Astrocyte (in vitro differentiated cells and primary cell): ENCODE results near the gene PYGL. TPM values are rescaled to one million over a fixed set of nuclear protein-coding genes. Genes with fewer than 3 reads are reported as not detected.

Experiments
- DNase-seq: peaks from one replicate; pipeline ENCODE4 v3.0.0-alpha.2; 2010; ENCODE audit warnings: low read depth
- FAIRE-seq: peaks from 2 replicates; lab custom pipeline; 2011; peaks lifted over from hg19 to GRCh38; lab: Jason Lieb, UNC
- H2AFZ ChIP-seq: 2 replicates; pipeline ENCODE4 v1.6.0; 2012; ENCODE audit warnings: low read depth, low read length, inconsistent platforms
- H3K27ac ChIP-seq: 2 replicates; pipeline ENCODE4 v1.5.1; 2011; ENCODE audit warnings: low read depth, low read length, inconsistent platforms
- H3K27me3 ChIP-seq: 2 replicates; pipeline ENCODE4 v1.6.0; 2011; ENCODE audit warnings: low read length, inconsistent platforms; ENCODE audit not compliant: insufficient read depth
- H3K36me3 ChIP-seq: 2 replicates; pipeline ENCODE4 v1.5.1; 2011; ENCODE audit warnings: low read length, inconsistent platforms; ENCODE audit not compliant: insufficient read depth
- H3K4me1 ChIP-seq: 2 replicates; pipeline ENCODE4 v1.5.1; 2011; ENCODE audit warnings: low read length, inconsistent platforms; ENCODE audit not compliant: insufficient read depth
- H3K4me2 ChIP-seq: 2 replicates; pipeline ENCODE4 v1.6.0; 2012; ENCODE audit warnings: low read length, inconsistent platforms
- H3K4me3 ChIP-seq: 2 replicates; pipeline ENCODE4 v1.5.1; 2011; ENCODE audit warnings: low read depth, mild to moderate bottlenecking, low read length, inconsistent platforms; ENCODE audit not compliant: insufficient read depth
- H3K79me2 ChIP-seq: 2 replicates; pipeline ENCODE4 v1.6.0; 2012; ENCODE audit warnings: mild to moderate bottlenecking, low read length, inconsistent platforms; ENCODE audit not compliant: insufficient read depth
- H3K9ac ChIP-seq: 2 replicates; pipeline ENCODE4 v1.6.0; 2012; ENCODE audit warnings: mild to moderate bottlenecking, low read length, inconsistent platforms
- H3K9me3 ChIP-seq: 2 replicates; pipeline ENCODE4 v1.5.1; 2012; ENCODE audit warnings: low read depth, mild to moderate bottlenecking, low read length, inconsistent platforms; ENCODE audit not compliant: insufficient read depth
- H4K20me1 ChIP-seq: 2 replicates; pipeline ENCODE4 v1.6.0; 2012; ENCODE audit warnings: low read length, inconsistent platforms; ENCODE audit not compliant: insufficient read depth
- H3K27ac Mint-ChIP-seq: one replicate; pipeline ENCODE4 v1.8.0; 2021; ENCODE audit warnings: mild to moderate bottlenecking, mixed read lengths; ENCODE audit not compliant: unreplicated experiment
- H3K27me3 Mint-ChIP-seq: one replicate; pipeline ENCODE4 v1.8.0; 2021; ENCODE audit warnings: low read depth, mixed read lengths; ENCODE audit not compliant: unreplicated experiment
- H3K36me3 Mint-ChIP-seq: one replicate; pipeline ENCODE4 v1.8.0; 2021; ENCODE audit warnings: low read depth, mixed read lengths; ENCODE audit not compliant: unreplicated experiment
- H3K4me1 Mint-ChIP-seq: one replicate; pipeline ENCODE4 v1.8.0; 2021; ENCODE audit warnings: low read depth, mixed read lengths; ENCODE audit not compliant: unreplicated experiment
- H3K4me3 Mint-ChIP-seq: one replicate; pipeline ENCODE4 v1.8.0; 2021; ENCODE audit warnings: mild to moderate bottlenecking, moderate library complexity, mixed read lengths; ENCODE audit not compliant: unreplicated experiment
- H3K9me3 Mint-ChIP-seq: one replicate; pipeline ENCODE4 v1.8.0; 2021; ENCODE audit warnings: mild to moderate bottlenecking, mixed read lengths; ENCODE audit not compliant: unreplicated experiment
- EZH2 ChIP-seq: IDR thresholded peaks from 2 replicates; pipeline ENCODE4 v1.6.1; 2012; ENCODE audit warnings: mild to moderate bottlenecking, low read length, inconsistent platforms; ENCODE audit not compliant: insufficient read depth
- total RNA-seq: library from RNA; stranded (reverse); gene quantifications from 2 replicates; pipeline ENCODE4 v1.2.1, GENCODE V29; 2021
- TF ChIP-seq, protein P1 (sequence below): IDR thresholded peaks from 2 replicates; pipeline ENCODE4 v1.5.1; 2011; ENCODE audit warnings: low read depth, mild to moderate bottlenecking, inconsistent platforms, low read length, moderate library complexity; ENCODE audit not compliant: insufficient read depth

PYGL gene
- total RNA-seq, 1 donor from 2014 or later = 97.6 TPM

GRCh38 chr14:50883827-50884197 is 60.5 kb downstream of the PYGL start:
- H3K9me3 Mint-ChIP-seq = no peaks in the 10 kb centered on the region
- peaks cover 15% of the 10 kb centered on the region for H3K27me3 ChIP-seq
- H3K27ac ChIP-seq = no peak overlapping the region
- H3K9ac ChIP-seq = no peak overlapping the region
- FAIRE-seq = no peak
- H3K4me1 Mint-ChIP-seq = peaks cover 2% of the 10 kb centered on the region
- no peak overlapping the region for H3K4me3 ChIP-seq
- no peaks in the 10 kb centered on the region for H4K20me1 ChIP-seq
- H2AFZ ChIP-seq = no peak overlapping the region
- no peaks in the 10 kb centered on the region for H3K79me2 ChIP-seq
- H3K4me2 ChIP-seq = no peak overlapping the region
- peaks cover 2% of the 10 kb centered on the region for H3K9me3 ChIP-seq
- H3K27ac Mint-ChIP-seq = no peak overlapping the region
- peaks cover 2% of the 10 kb centered on the region for H3K36me3 Mint-ChIP-seq
- no peaks in the 10 kb centered on the region for H3K36me3 ChIP-seq
- H3K4me1 ChIP-seq = no peaks in the 10 kb centered on the region
- no peak for DNase-seq
- peaks cover 11% of the 10 kb centered on the region for H3K27me3 Mint-ChIP-seq
- H3K4me3 Mint-ChIP-seq = no peak overlapping the region
- TF ChIP-seq, protein P1, sequence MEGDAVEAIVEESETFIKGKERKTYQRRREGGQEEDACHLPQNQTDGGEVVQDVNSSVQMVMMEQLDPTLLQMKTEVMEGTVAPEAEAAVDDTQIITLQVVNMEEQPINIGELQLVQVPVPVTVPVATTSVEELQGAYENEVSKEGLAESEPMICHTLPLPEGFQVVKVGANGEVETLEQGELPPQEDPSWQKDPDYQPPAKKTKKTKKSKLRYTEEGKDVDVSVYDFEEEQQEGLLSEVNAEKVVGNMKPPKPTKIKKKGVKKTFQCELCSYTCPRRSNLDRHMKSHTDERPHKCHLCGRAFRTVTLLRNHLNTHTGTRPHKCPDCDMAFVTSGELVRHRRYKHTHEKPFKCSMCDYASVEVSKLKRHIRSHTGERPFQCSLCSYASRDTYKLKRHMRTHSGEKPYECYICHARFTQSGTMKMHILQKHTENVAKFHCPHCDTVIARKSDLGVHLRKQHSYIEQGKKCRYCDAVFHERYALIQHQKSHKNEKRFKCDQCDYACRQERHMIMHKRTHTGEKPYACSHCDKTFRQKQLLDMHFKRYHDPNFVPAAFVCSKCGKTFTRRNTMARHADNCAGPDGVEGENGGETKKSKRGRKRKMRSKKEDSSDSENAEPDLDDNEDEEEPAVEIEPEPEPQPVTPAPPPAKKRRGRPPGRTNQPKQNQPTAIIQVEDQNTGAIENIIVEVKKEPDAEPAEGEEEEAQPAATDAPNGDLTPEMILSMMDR = no peak
- no peak for TF ChIP-seq EZH2

GRCh38 chr14:50882932-50883826 is 61.1 kb downstream of the PYGL start:
- no peak for FAIRE-seq
- H3K27ac Mint-ChIP-seq = no peak overlapping the region

GRCh38 chr14:50875359-50876070 is 68.8 kb downstream of the PYGL start:
- Mint-ChIP-seq H3K27me3 (peaks cover 49% of the 10 kb centered on the region), H3K27ac (no peak overlapping the region), H3K4me1 (peaks cover 9% of the 10 kb centered on the region), H3K36me3 (peaks cover 2% of the 10 kb centered on the region), H3K4me3 (no peak overlapping the region), H3K9me3 (peaks cover 4% of the 10 kb centered on the region)
- Histone ChIP-seq H3K9me3 (peaks cover 4% of the 10 kb centered on the region), H3K79me2 (no peaks in the 10 kb centered on the region), H3K9ac (no peak overlapping the region), H3K4me1 (no peaks in the 10 kb centered on the region), H3K4me3 (no peak overlapping the region), H3K27me3 (peaks cover 64% of the 10 kb centered on the region), H3K27ac (no peak overlapping the region), H3K4me2 (no peak overlapping the region), H3K36me3 (no peaks in the 10 kb centered on the region), H2AFZ (no peak overlapping the region), H4K20me1 (no peaks in the 10 kb centered on the region)
- FAIRE-seq = no peak
- DNase-seq = peak; percentile 32
- no peak for TF ChIP-seq EZH2
- TF ChIP-seq, protein P1 = no peak

More at GRCh38 chr14:50882932-50883826, 61.1 kb downstream of the PYGL start:
- no peak for DNase-seq
- no peak overlapping the region for H2AFZ ChIP-seq
- no peaks in the 10 kb centered on the region for H4K20me1 ChIP-seq
- Mint-ChIP-seq H3K4me1 (peaks cover 2% of the 10 kb centered on the region), H3K4me3 (no peak overlapping the region), H3K9me3 (no peaks in the 10 kb centered on the region), H3K27me3 (peaks cover 11% of the 10 kb centered on the region), H3K36me3 (peaks cover 2% of the 10 kb centered on the region)
- H3K9ac ChIP-seq = no peak overlapping the region
- no peaks in the 10 kb centered on the region for H3K36me3 ChIP-seq
- H3K4me2 ChIP-seq = no peak overlapping the region
- peaks cover 4% of the 10 kb centered on the region for H3K9me3 ChIP-seq
- no peaks in the 10 kb centered on the region for H3K4me1 ChIP-seq
- no peak overlapping the region for H3K4me3 ChIP-seq
- no peaks in the 10 kb centered on the region for H3K79me2 ChIP-seq
- H3K27me3 ChIP-seq = peaks cover 20% of the 10 kb centered on the region
- H3K27ac ChIP-seq = no peak overlapping the region
- TF ChIP-seq EZH2 = no peak
